Endothelial cell of umbilical vein (primary cell): ENCODE results near the gene NFILZ. TPM values are rescaled to one million over a fixed set of nuclear protein-coding genes. Genes with fewer than 3 reads are reported as not detected.

Experiments used
- BruUV-seq: library from RNA; stranded (reverse); fragments of 400-500 nt; replicated peaks from 2 replicates; lab custom pipeline; 2021; lab: Mats Ljungman, UMichigan
- CTCF ChIA-PET: fragments of 300-600, 350-600 bp; sonication (Branson Sonifier 250); formaldehyde crosslinking; loops from one replicate; lab custom pipeline; 2021; ENCODE audit warnings: antibody characterized with exemption, inconsistent platforms; lab: Charles Lee
- POLR2A ChIA-PET: fragments of 300-600, 350-600 bp; sonication (Branson Sonifier 250); formaldehyde crosslinking; loops from one replicate; lab custom pipeline; 2021; ENCODE audit warnings: antibody characterized with exemption, inconsistent platforms; lab: Charles Lee
- DNase-seq: peaks from one replicate; pipeline ENCODE4 v3.0.0-alpha.2; 2011; ENCODE audit warnings: low read depth, low spot score
- FAIRE-seq: peaks from 2 replicates; lab custom pipeline; 2011; peaks lifted over from hg19 to GRCh38; lab: Jason Lieb, UNC
- H2AFZ ChIP-seq: 2 replicates; pipeline ENCODE4 v1.6.0; 2012; ENCODE audit warnings: low read depth, low read length, control low read depth, inconsistent platforms
- H3K27ac ChIP-seq: 2 replicates; pipeline ENCODE4 v1.5.1; 2011; ENCODE audit warnings: low read depth, mild to moderate bottlenecking, control low read depth, low read length, moderate library complexity; ENCODE audit not compliant: insufficient read depth
- H3K27me3 ChIP-seq, 2 experiments: 2 replicates each; pipeline versions ENCODE4 v1.6.0 to v1.6.1; 2011; ENCODE audit warnings: low read length in 2 of 2, mixed read lengths in 1 of 2; ENCODE audit not compliant: control insufficient read depth in 2 of 2, insufficient read depth in 2 of 2
- H3K36me3 ChIP-seq, 2 experiments: 2 replicates in 1 of 2; 3 replicates in 1 of 2; pipeline ENCODE4 v1.5.1; 2011; ENCODE audit warnings: low read length in 2 of 2, mild to moderate bottlenecking in 1 of 2, moderate library complexity in 1 of 2; ENCODE audit not compliant: control insufficient read depth in 2 of 2, insufficient read depth in 2 of 2; ENCODE audit errors: extremely low read depth in 1 of 2
- H3K4me1 ChIP-seq: 3 replicates; pipeline ENCODE4 v1.5.1; 2011; ENCODE audit warnings: mild to moderate bottlenecking, low read length; ENCODE audit not compliant: control insufficient read depth, insufficient read depth; ENCODE audit errors: extremely low read depth
- H3K4me2 ChIP-seq: 2 replicates; pipeline ENCODE4 v1.6.1; 2011; ENCODE audit warnings: low read length, control low read depth, mixed read lengths; ENCODE audit not compliant: insufficient read depth
- H3K4me3 ChIP-seq, 3 experiments: fragments of 200-600 bp in 1 of 3; sonication (generic), shearing (Covaris generic) in 1 of 3; replicated peaks in 1 of 3; 2 replicates each; pipeline ENCODE4 v1.5.1; 2011 to 2016; ENCODE audit warnings: control low read depth in 3 of 3, low read length in 3 of 3, mild to moderate bottlenecking in 2 of 3, inconsistent platforms in 1 of 3, low read depth in 1 of 3, moderate library complexity in 1 of 3; ENCODE audit not compliant: insufficient read depth in 1 of 3
- H3K79me2 ChIP-seq: 2 replicates; pipeline ENCODE4 v1.6.0; 2012; ENCODE audit warnings: low read length, inconsistent platforms; ENCODE audit not compliant: control insufficient read depth, insufficient read depth
- H3K9ac ChIP-seq: replicated peaks from 2 replicates; pipeline ENCODE3; 2011; ENCODE audit warnings: low read length, control low read depth; ENCODE audit not compliant: insufficient read depth; ENCODE audit errors: extremely low read depth
- H3K9me1 ChIP-seq: replicated peaks from 3 replicates; pipeline ENCODE4 v1.6.0; 2011; ENCODE audit warnings: mild to moderate bottlenecking, low read length; ENCODE audit not compliant: control insufficient read depth, insufficient read depth; ENCODE audit errors: extremely low read depth
- H3K9me3 ChIP-seq: replicated peaks from 2 replicates; pipeline ENCODE4 v1.5.1; 2012; ENCODE audit warnings: low read length, inconsistent platforms; ENCODE audit not compliant: control insufficient read depth, insufficient read depth
- H4K20me1 ChIP-seq: replicated peaks from 2 replicates; pipeline ENCODE3; 2011; ENCODE audit warnings: mild to moderate bottlenecking, low read length; ENCODE audit not compliant: control insufficient read depth, insufficient read depth; ENCODE audit errors: extremely low read depth
- CTCF ChIP-seq, 2 donors: IDR thresholded peaks; 1 replicate in 1 of 2; 2 replicates in 1 of 2; pipeline ENCODE4 v1.5.1; 2011; ENCODE audit warnings: low read length in 2 of 2, mild to moderate bottlenecking in 2 of 2, moderate library complexity in 2 of 2, control low read depth in 1 of 2, inconsistent platforms in 1 of 2, low read depth in 1 of 2; ENCODE audit not compliant: insufficient read depth in 1 of 2; ENCODE audit errors: extremely low read depth in 1 of 2
- EZH2 ChIP-seq: IDR thresholded peaks from 2 replicates; pipeline ENCODE4 v1.6.1; 2012; ENCODE audit warnings: borderline replicate concordance, low read depth, mild to moderate bottlenecking, moderate library complexity, low read length, inconsistent platforms; ENCODE audit not compliant: severe bottlenecking
- FOS ChIP-seq: IDR thresholded peaks from 2 replicates; pipeline ENCODE4 v1.6.1; 2011; ENCODE audit warnings: mild to moderate bottlenecking, low read length, moderate library complexity, borderline replicate concordance; ENCODE audit not compliant: insufficient read depth
- GATA2 ChIP-seq: IDR thresholded peaks from 2 replicates; pipeline ENCODE4 v1.7.0; 2011; ENCODE audit warnings: low read depth, mild to moderate bottlenecking, moderate library complexity, mixed read lengths, low read length; ENCODE audit not compliant: insufficient read length, insufficient read depth
- JUN ChIP-seq: IDR thresholded peaks from 2 replicates; pipeline ENCODE4 v1.6.1; 2011; ENCODE audit warnings: borderline replicate concordance, low read depth; ENCODE audit not compliant: insufficient read length, insufficient read depth
- MAX ChIP-seq: IDR thresholded peaks from 2 replicates; pipeline ENCODE4 v1.6.1; 2011; ENCODE audit not compliant: insufficient read depth, insufficient read length
- MYC ChIP-seq: IDR thresholded peaks from one replicate; pipeline ENCODE4 v1.6.1; 2011; ENCODE audit warnings: mild to moderate bottlenecking, low read depth, low read length
- POLR2A ChIP-seq: IDR thresholded peaks from 2 replicates; pipeline ENCODE4 v1.6.1; 2012; ENCODE audit warnings: low read depth, mild to moderate bottlenecking, control low read depth, low read length
- POLR2AphosphoS5 ChIP-seq: IDR thresholded peaks from 2 replicates; pipeline ENCODE4 v1.6.1; 2012; ENCODE audit warnings: low read depth, mild to moderate bottlenecking, control low read depth, low read length, moderate library complexity; ENCODE audit not compliant: insufficient read depth
- dilution Hi-C: fragments of 300-500 bp; cut with MboI; formaldehyde crosslinking; loops from one replicate; pipeline ENCODE4 v1.15.0; 2019; ENCODE audit warnings: low sequenced_read_pairs; ENCODE audit not compliant: extremely low pct_ligation_motif_present
- intact Hi-C: fragments of 100-400 bp; cut with micrococcal nuclease; formaldehyde crosslinking; loops from one replicate; pipeline ENCODE4 v1.10.0; 2022
- polyA plus RNA-seq, 4 experiments: library from polyadenylated mRNA; depleted of rRNA in 3 of 4; stranded (reverse) in 3 of 4; unstranded in 1 of 4; fragments of >200 nt; gene quantifications; 2 replicates each; pipeline versions ENCODE4 v1.2.1 to v1.2.3, GENCODE V29; 2011 to 2012; ENCODE audit warnings: missing spikeins in 1 of 4
- total RNA-seq: library from RNA; stranded (reverse); gene quantifications from 2 replicates; pipeline ENCODE4 v1.2.3, GENCODE V29; 2021

Gene NFILZ
- total and polyA plus RNA-seq, 2 donors (not counting 3 experiments of a cell fraction or from before 2014, with no cell fraction given) = not detected

- H3K79me2 ChIP-seq = no peaks in the 10 kb centered on the region
- intact Hi-C loops (no loop called here), dilution Hi-C loops (no loop called here)
- ChIA-PET POLR2A (no interaction called here), CTCF (no interaction called here)
- DNase-seq = no peak
- H4K20me1 ChIP-seq = no peaks in the 10 kb centered on the region
- TF ChIP-seq GATA2 (no peak), POLR2A (no peak), JUN (no peak), EZH2 (no peak), MAX (no peak), CTCF (IDR thresholded peaks at IDR 0.05; ENCODE audit: extremely low read depth in 1 of 2, insufficient read depth in 1 of 2, low read depth in 1 of 2, low read length in 2 of 2) (no peak), POLR2AphosphoS5 (no peak), MYC (no peak), FOS (no peak)
- no peaks in the 10 kb centered on the region for H3K4me1 ChIP-seq
- no peaks in the 10 kb centered on the region for H3K27me3 ChIP-seq
- H3K9me1 ChIP-seq = no peaks in the 10 kb centered on the region
- no TSS peak for BruUV-seq
- no peak overlapping the region for H3K27ac ChIP-seq
- H3K9ac ChIP-seq = no peak overlapping the region
- FAIRE-seq = no peak
- H2AFZ ChIP-seq = no peak overlapping the region
- no peaks in the 10 kb centered on the region for H3K9me3 ChIP-seq
- H3K4me2 ChIP-seq = no peak overlapping the region
- H3K36me3 ChIP-seq = no peaks in the 10 kb centered on the region
- no peak overlapping the region for H3K4me3 ChIP-seq
Measured at GRCh38 chr19:8629184-8629583, 1.2 kb upstream of the NFILZ start.
